ENCODE measurements around the gene CACNA1E.

GRCh38 chr1:181798191-181798926, 315.0 kb downstream of the CACNA1E start:
- TF ChIP-seq POLR2A (IDR thresholded peaks at IDR 0.05) (no peak), CTCF (IDR thresholded peaks at IDR 0.05) (no peak)
